Erythroblast (primary cell): Measurements from ENCODE around the gene HES5.

Experiments used
- GATA1 ChIP-seq: IDR thresholded peaks from 2 replicates; pipeline ENCODE4 v1.6.1; 2011; ENCODE audit warnings: low read depth, mild to moderate bottlenecking, control low read depth, low read length, moderate library complexity
- POLR2A ChIP-seq: IDR thresholded peaks from 2 replicates; pipeline ENCODE4 v1.6.1; 2011; ENCODE audit warnings: mild to moderate bottlenecking, low read length

DNA sequence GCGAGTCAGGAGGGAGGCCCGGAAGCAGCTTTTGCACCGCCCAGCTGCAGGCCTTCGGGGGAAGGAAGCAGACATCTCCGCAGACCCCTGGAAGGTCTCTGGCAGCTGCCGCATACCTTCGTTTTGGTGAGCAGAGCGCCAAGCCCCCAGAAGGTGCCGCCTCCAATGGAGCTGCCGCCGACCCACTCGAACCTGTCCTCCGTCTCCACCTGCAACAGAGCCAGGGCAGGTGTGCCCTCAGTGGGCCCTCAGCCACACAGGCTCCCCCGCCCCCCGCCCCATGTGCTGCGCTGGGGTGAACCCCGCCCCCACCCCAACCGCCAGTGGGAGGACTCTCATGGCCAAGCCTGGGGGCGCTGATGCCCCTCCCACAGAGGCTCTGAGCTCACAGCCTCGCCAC is 9.9 kb downstream of the HES5 start:
- TF ChIP-seq POLR2A (no peak), GATA1 (no peak)
